ENCODE measurements around the gene STPG3. TPM values are rescaled to one million over a fixed set of nuclear protein-coding genes. Genes with fewer than 3 reads are reported as not detected.

Gene STPG3
- total and polyA plus RNA-seq, 9 of the 15 experiments (the other 6 are each of a cell fraction or from before 2014, with no cell fraction given) = not detected

GRCh38 chr9:137253717-137254623 is 2.9 kb downstream of the STPG3 start (continued):
- no peak for TF ChIP-seq PCBP1 (IDR thresholded peaks at IDR 0.05; ENCODE audit: low read depth, low read length, poor library complexity, severe bottlenecking)
- TF ChIP-seq BCOR (IDR thresholded peaks at IDR 0.05) = peak; percentile 93
- TF ChIP-seq PTBP1 (IDR thresholded peaks at IDR 0.05; ENCODE audit: low read depth, low read length) = 0 out of 2 replicates have a peak, but pooled peaks have one; percentile 72
- no peak for TF ChIP-seq ZNF347 (CRISPR knock-in tag; IDR thresholded peaks at IDR 0.05; ENCODE audit: low read depth)
- TF ChIP-seq LEF1 (IDR thresholded peaks at IDR 0.05) = no peak
- no peak for TF ChIP-seq NR2C2 (CRISPR knock-in tag; IDR thresholded peaks at IDR 0.05)
- TF ChIP-seq NR2C2 (tag; IDR thresholded peaks at IDR 0.05) = no peak
- TF ChIP-seq NR4A1 (CRISPR knock-in tag; IDR thresholded peaks at IDR 0.05) = no peak
- no peak for TF ChIP-seq NR4A1 (tag; IDR thresholded peaks at IDR 0.05)
- TF ChIP-seq RFX1 (IDR thresholded peaks at IDR 0.05) = no peak
- TF ChIP-seq DACH1 (IDR thresholded peaks at IDR 0.05; ENCODE audit: partially characterized antibody) = peak; percentile 44
- peak; percentile 99 for TF ChIP-seq ZFP36 (IDR thresholded peaks at IDR 0.05; ENCODE audit: low read depth, low read length, partially characterized antibody)
- peak; percentile 52; the same call in 1 of the 2 replicates for TF ChIP-seq L3MBTL2 (IDR thresholded peaks at IDR 0.05)
- TF ChIP-seq, protein P1, sequence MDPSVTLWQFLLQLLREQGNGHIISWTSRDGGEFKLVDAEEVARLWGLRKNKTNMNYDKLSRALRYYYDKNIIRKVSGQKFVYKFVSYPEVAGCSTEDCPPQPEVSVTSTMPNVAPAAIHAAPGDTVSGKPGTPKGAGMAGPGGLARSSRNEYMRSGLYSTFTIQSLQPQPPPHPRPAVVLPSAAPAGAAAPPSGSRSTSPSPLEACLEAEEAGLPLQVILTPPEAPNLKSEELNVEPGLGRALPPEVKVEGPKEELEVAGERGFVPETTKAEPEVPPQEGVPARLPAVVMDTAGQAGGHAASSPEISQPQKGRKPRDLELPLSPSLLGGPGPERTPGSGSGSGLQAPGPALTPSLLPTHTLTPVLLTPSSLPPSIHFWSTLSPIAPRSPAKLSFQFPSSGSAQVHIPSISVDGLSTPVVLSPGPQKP (CRISPR knock-in tag; IDR thresholded peaks at IDR 0.05) = no peak
- peak; percentile 95 for TF ChIP-seq ZNF436 (CRISPR knock-in tag; IDR thresholded peaks at IDR 0.05)
- no peak for TF ChIP-seq FOXK1 (CRISPR knock-in tag; IDR thresholded peaks at IDR 0.05; ENCODE audit: borderline replicate concordance)
- TF ChIP-seq, protein P2, sequence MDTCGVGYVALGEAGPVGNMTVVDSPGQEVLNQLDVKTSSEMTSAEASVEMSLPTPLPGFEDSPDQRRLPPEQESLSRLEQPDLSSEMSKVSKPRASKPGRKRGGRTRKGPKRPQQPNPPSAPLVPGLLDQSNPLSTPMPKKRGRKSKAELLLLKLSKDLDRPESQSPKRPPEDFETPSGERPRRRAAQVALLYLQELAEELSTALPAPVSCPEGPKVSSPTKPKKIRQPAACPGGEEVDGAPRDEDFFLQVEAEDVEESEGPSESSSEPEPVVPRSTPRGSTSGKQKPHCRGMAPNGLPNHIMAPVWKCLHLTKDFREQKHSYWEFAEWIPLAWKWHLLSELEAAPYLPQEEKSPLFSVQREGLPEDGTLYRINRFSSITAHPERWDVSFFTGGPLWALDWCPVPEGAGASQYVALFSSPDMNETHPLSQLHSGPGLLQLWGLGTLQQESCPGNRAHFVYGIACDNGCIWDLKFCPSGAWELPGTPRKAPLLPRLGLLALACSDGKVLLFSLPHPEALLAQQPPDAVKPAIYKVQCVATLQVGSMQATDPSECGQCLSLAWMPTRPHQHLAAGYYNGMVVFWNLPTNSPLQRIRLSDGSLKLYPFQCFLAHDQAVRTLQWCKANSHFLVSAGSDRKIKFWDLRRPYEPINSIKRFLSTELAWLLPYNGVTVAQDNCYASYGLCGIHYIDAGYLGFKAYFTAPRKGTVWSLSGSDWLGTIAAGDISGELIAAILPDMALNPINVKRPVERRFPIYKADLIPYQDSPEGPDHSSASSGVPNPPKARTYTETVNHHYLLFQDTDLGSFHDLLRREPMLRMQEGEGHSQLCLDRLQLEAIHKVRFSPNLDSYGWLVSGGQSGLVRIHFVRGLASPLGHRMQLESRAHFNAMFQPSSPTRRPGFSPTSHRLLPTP (IDR thresholded peaks at IDR 0.05; ENCODE audit: borderline replicate concordance, extremely low read depth, insufficient read length) = peak; percentile 40
- TF ChIP-seq, protein P3, sequence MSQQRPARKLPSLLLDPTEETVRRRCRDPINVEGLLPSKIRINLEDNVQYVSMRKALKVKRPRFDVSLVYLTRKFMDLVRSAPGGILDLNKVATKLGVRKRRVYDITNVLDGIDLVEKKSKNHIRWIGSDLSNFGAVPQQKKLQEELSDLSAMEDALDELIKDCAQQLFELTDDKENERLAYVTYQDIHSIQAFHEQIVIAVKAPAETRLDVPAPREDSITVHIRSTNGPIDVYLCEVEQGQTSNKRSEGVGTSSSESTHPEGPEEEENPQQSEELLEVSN (IDR thresholded peaks at IDR 0.05; ENCODE audit: borderline replicate concordance in 1 of 2, extremely low read depth in 1 of 2, insufficient read depth in 1 of 2, insufficient read length in 1 of 2, low read depth in 1 of 2, low read length in 1 of 2, poor library complexity in 1 of 2, severe bottlenecking in 1 of 2) = peak in 1 of 2 experiments; percentile 32
- no peak; the same call in 1 of the 2 replicates for TF ChIP-seq ZBTB7A (IDR thresholded peaks at IDR 0.05; ENCODE audit: borderline replicate concordance, control insufficient read depth, low read depth, low read length)
- TF ChIP-seq, protein P4, sequence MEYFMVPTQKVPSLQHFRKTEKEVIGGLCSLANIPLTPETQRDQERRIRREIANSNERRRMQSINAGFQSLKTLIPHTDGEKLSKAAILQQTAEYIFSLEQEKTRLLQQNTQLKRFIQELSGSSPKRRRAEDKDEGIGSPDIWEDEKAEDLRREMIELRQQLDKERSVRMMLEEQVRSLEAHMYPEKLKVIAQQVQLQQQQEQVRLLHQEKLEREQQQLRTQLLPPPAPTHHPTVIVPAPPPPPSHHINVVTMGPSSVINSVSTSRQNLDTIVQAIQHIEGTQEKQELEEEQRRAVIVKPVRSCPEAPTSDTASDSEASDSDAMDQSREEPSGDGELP (CRISPR knock-in tag; IDR thresholded peaks at IDR 0.05; ENCODE audit: borderline replicate concordance) = peak; percentile 69; the same call in 1 of the 2 replicates
- TF ChIP-seq HDAC3 (IDR thresholded peaks at IDR 0.05; ENCODE audit: borderline replicate concordance, partially characterized antibody) = no peak
